ENCODE measurements around the gene ZNF273. TPM values are rescaled to one million over a fixed set of nuclear protein-coding genes. Genes with fewer than 3 reads are reported as not detected.
A peak's percentile ranks its signal among the peaks of the same experiment; 100 is the strongest.

ZNF273 gene
- total RNA-seq, 1 donor = 3.9 TPM

DNA sequence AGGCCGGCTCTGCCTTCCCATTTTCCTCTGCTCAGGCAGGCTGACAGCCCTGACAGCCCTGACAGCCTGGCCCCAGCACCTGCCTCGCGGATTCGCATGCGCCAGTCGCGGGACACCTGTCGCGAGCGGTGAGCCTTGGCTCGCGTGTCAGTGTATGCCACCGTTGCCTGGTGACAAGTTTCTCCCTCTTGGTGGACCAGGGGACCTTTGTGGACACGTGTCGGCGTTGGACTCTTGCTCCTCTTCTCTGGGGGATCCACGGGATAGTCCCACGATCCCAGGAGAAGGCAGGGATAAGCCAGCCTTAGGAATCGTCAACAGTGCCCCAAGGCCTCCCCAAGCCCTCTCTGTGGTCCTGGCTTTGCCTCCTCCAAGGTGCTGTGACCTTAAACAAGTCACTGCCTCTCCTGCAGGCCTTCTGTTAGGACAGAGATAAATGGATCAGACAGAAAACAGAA, 18.1 kb upstream of the ZNF273 start:
- no peak for TF ChIP-seq CTCF (IDR thresholded peaks at IDR 0.05; ENCODE audit: insufficient read depth, low read depth, low read length)
- no peak overlapping the region for H3K4me3 ChIP-seq (ENCODE audit: low read depth, low read length)
- DNase-seq (ENCODE audit: low read depth) = no peak

DNA sequence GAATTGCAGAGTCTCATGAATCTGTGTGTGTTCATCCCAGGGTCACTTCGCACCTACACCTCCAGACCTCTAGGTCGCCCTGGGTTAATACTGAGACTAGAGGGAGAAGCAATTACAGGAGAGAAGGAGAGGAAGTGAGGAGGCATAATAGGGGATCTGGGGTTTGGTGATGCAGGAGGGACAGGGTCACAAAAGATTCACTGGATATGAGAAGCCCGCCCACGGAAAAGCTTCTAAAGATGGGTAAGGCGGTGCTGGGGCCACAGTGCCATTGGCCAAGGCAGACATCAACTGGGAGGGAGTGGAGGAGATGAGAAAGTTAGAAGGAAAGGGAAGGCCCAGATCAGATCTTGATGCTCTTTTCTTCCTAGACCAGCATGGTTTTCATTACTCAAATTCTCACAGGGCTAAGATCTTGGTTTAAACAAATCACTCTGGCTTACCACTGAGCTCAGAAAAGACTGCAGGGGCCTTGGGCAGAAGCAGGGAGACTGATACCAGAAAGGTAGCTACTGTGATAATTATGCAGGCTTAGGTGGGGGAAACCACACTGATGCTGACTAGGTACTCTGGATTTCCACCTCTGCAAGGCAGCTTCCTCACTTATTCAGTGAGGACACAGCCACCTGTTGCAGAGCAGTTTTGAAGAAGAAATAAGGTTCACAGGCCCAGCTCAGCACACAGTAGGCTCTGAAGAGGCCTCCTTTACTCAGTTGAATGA, 17.4 kb upstream of the ZNF273 start:
- H3K4me3 ChIP-seq (ENCODE audit: low read depth, low read length) = no peak overlapping the region
- DNase-seq (ENCODE audit: low read depth) = no peak
- no peak for TF ChIP-seq CTCF (IDR thresholded peaks at IDR 0.05; ENCODE audit: insufficient read depth, low read depth, low read length)

GRCh38 chr7:64886956-64887545, 16.0 kb upstream of the ZNF273 start:
- no peak for TF ChIP-seq CTCF (IDR thresholded peaks at IDR 0.05; ENCODE audit: insufficient read depth, low read depth, low read length)
- H3K4me3 ChIP-seq (ENCODE audit: low read depth, low read length) = no peak overlapping the region
- no peak for DNase-seq (ENCODE audit: low read depth)

GRCh38 chr7:64887756-64888508, 15.1 kb upstream of the ZNF273 start:
- peak; percentile 35 for TF ChIP-seq CTCF (IDR thresholded peaks at IDR 0.05; ENCODE audit: insufficient read depth, low read depth, low read length)
- peak overlapping the region; percentile 10 for H3K4me3 ChIP-seq (ENCODE audit: low read depth, low read length)
- DNase-seq (ENCODE audit: low read depth) = no peak

- H3K4me3 ChIP-seq (ENCODE audit: low read depth, low read length) = peak overlapping the region; percentile 46
- no peak for TF ChIP-seq CTCF (IDR thresholded peaks at IDR 0.05; ENCODE audit: insufficient read depth, low read depth, low read length)
- no peak for DNase-seq (ENCODE audit: low read depth)
Observed at GRCh38 chr7:64888561-64888900, 14.5 kb upstream of the ZNF273 start.

DNA sequence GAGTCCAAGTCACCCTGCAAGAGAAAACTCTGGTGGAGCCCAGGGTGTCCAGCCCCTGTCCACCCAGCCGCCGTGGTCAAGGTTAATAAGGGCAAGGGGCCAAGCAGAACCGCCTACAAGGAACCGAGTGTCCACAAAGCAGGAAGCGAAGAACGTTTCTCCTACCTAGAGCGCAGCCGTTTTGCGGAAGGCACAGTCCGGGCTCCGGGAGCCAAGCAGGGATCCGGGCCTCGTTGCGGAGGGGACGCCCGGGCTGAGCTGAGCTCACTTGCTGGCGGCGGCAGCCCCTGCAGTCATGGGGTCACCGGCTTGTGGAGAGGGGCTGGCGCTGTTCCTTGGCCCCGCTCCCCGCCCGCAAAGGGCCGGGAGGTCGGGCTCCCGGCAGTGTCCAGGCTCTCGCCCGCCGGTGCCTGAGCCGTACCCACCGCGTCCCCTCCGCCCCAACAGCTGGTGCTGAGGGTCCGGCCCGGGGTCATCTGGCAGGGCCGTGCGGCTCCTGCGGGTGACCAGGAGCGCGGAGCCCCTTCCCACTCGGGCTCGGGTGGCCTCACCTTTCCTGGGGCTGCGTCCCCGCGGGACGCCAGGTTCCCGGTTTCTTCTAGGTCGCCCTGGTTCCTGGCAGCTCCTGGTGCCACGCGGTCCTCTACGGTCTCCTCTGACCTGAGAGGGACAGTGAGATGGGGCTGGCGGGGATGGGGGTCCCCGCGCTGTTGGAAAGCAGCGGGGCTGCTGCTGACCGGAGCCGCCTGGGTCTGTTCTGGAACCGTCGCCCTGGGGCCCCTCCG, 14.0 kb upstream of the ZNF273 start:
- peak overlapping the region; percentile 46 for H3K4me3 ChIP-seq (ENCODE audit: low read depth, low read length)
- no peak for TF ChIP-seq CTCF (IDR thresholded peaks at IDR 0.05; ENCODE audit: insufficient read depth, low read depth, low read length)
- peak; percentile 6 for DNase-seq (ENCODE audit: low read depth)
